SK-N-SH treated with all-trans-retinoic acid at 6 μM for 48 hours (cell line): ENCODE data around the gene CELF4.

ENCODE experiments used
- ATAC-seq: fragments of 200-7000 bp; cut with Tn5 transposase; 3 replicates; pipeline ENCODE4 v1.9.1; 2020; ENCODE audit warnings: mild to moderate bottlenecking, moderate library complexity
- CREB5 ChIP-seq: fragments of 250-450 bp; sonication (Bioruptor Pico); IDR thresholded peaks from 2 replicates; pipeline ENCODE4 v1.5.1; 2020; ENCODE audit warnings: low read depth, mild to moderate bottlenecking, moderate library complexity
- CSDC2 ChIP-seq: fragments of 250-450 bp; sonication (Bioruptor Pico); IDR thresholded peaks from 2 replicates; pipeline ENCODE4 v1.5.0; 2020; ENCODE audit warnings: mild to moderate bottlenecking, moderate library complexity
- CSRNP3 ChIP-seq: fragments of 250-450 bp; sonication (Bioruptor Pico); IDR thresholded peaks from 2 replicates; pipeline ENCODE4 v1.5.1; 2021; ENCODE audit warnings: mild to moderate bottlenecking, moderate library complexity
- GLIS3 ChIP-seq: fragments of 250-450 bp; sonication (Bioruptor Pico); IDR thresholded peaks from 2 replicates; pipeline ENCODE4 v1.5.0; 2020; ENCODE audit warnings: mild to moderate bottlenecking, moderate library complexity
- ISL1 ChIP-seq: fragments of 250-450 bp; sonication (Bioruptor Pico); IDR thresholded peaks from 2 replicates; pipeline ENCODE4 v2.1.2; 2022; ENCODE audit warnings: mild to moderate bottlenecking, moderate library complexity
- OSR1 ChIP-seq: fragments of 250-450 bp; sonication (Bioruptor Pico); IDR thresholded peaks from 2 replicates; pipeline ENCODE4 v1.8.0; 2022; ENCODE audit warnings: moderate library complexity, mild to moderate bottlenecking, inconsistent platforms
- PATZ1 ChIP-seq: fragments of 250-450 bp; sonication (Bioruptor Pico); IDR thresholded peaks from 2 replicates; pipeline ENCODE4 v1.8.0; 2020; ENCODE audit warnings: mild to moderate bottlenecking, moderate library complexity, borderline replicate concordance
- POU6F1 ChIP-seq: fragments of 250-450 bp; sonication (Bioruptor Pico); IDR thresholded peaks from 2 replicates; pipeline ENCODE4 v1.8.0; 2021; ENCODE audit warnings: low read depth, mild to moderate bottlenecking, moderate library complexity, borderline replicate concordance
- PPARA ChIP-seq: fragments of 250-450 bp; sonication (Bioruptor Pico); IDR thresholded peaks from 2 replicates; pipeline ENCODE4 v1.5.0; 2020; ENCODE audit warnings: mild to moderate bottlenecking, borderline replicate concordance
- RARB ChIP-seq: fragments of 250-450 bp; sonication (Bioruptor Pico); IDR thresholded peaks from 2 replicates; pipeline ENCODE4 v1.8.0; 2021; ENCODE audit warnings: mild to moderate bottlenecking, moderate library complexity
- SNAI2 ChIP-seq: fragments of 250-450 bp; sonication (Bioruptor Pico); IDR thresholded peaks from 2 replicates; pipeline ENCODE4 v1.5.0; 2020; ENCODE audit warnings: mild to moderate bottlenecking, moderate library complexity
- TCF4 ChIP-seq: fragments of 250-450 bp; sonication (Bioruptor Pico); IDR thresholded peaks from 2 replicates; pipeline ENCODE4 v1.8.0; 2021; ENCODE audit warnings: mild to moderate bottlenecking, moderate library complexity, borderline replicate concordance
- TSHZ2 ChIP-seq: fragments of 250-450 bp; sonication (Bioruptor Pico); IDR thresholded peaks from 2 replicates; pipeline ENCODE4 v1.5.0; 2020; ENCODE audit warnings: mild to moderate bottlenecking, moderate library complexity
- ZC3H10 ChIP-seq: fragments of 250-450 bp; sonication (Bioruptor Pico); IDR thresholded peaks from 2 replicates; pipeline ENCODE4 v1.5.1; 2021; ENCODE audit warnings: mild to moderate bottlenecking, moderate library complexity
- ZFP3 ChIP-seq: fragments of 250-450 bp; sonication (Bioruptor Pico); IDR thresholded peaks from 2 replicates; pipeline ENCODE4 v1.5.0; 2020; ENCODE audit warnings: mild to moderate bottlenecking, moderate library complexity
- ZNF565 ChIP-seq: fragments of 450-650 bp; formaldehyde crosslinking; conservative IDR thresholded peaks from 2 replicates; pipeline ENCODE4 v1.5.0; 2020; ENCODE audit warnings: low read depth, mild to moderate bottlenecking, moderate library complexity
- ZNF70 ChIP-seq: fragments of 450-650 bp; formaldehyde crosslinking; IDR thresholded peaks from 2 replicates; pipeline ENCODE4 v1.5.0; 2020; ENCODE audit warnings: mild to moderate bottlenecking, moderate library complexity
- ZNF8 ChIP-seq: fragments of 450-650 bp; formaldehyde crosslinking; IDR thresholded peaks from 2 replicates; pipeline ENCODE4 v1.5.0; 2020; ENCODE audit warnings: mild to moderate bottlenecking, moderate library complexity

Gene CELF4

GRCh38 chr18:37563931-37564392 lies 1.6 kb downstream of the CELF4 start:
- ATAC-seq: no peak
- no peak for TF ChIP-seq ZNF8 (CRISPR knock-in tag)
- TF ChIP-seq ZNF565 (CRISPR knock-in tag): no peak
- no peak for TF ChIP-seq CSRNP3 (CRISPR knock-in tag)
- TF ChIP-seq GLIS3 (CRISPR knock-in tag): no peak
- no peak for TF ChIP-seq OSR1 (CRISPR knock-in tag)
- TF ChIP-seq ISL1: no peak
- no peak for TF ChIP-seq PPARA (CRISPR knock-in tag)
- TF ChIP-seq RARB: no peak
- TF ChIP-seq ZNF70 (CRISPR knock-in tag): no peak
- TF ChIP-seq SNAI2 (CRISPR knock-in tag): no peak
- no peak for TF ChIP-seq TSHZ2 (CRISPR knock-in tag)
- TF ChIP-seq TCF4 (CRISPR knock-in tag): no peak
- no peak for TF ChIP-seq CREB5 (CRISPR knock-in tag)
- no peak for TF ChIP-seq POU6F1 (CRISPR knock-in tag)
- TF ChIP-seq, all 23 proteins: peak for 0

- TF ChIP-seq CSDC2 (CRISPR knock-in tag) (no peak), CREB5 (CRISPR knock-in tag) (no peak), ZC3H10 (CRISPR knock-in tag) (no peak), GLIS3 (CRISPR knock-in tag) (no peak), PATZ1 (no peak), ZFP3 (no peak), TSHZ2 (CRISPR knock-in tag) (no peak), ZNF8 (CRISPR knock-in tag) (no peak), SNAI2 (CRISPR knock-in tag) (no peak)
- ATAC-seq: no peak
Measured at GRCh38 chr18:37561986-37562385, 3.6 kb downstream of the CELF4 start.
